ENCODE data around the gene PLS1.
"Not testable (repeated sequence)": the region's sequence is repeated elsewhere in the genome, so short reads cannot be mapped to it uniquely, and the experiment has no call there.

The PLS1 gene

DNA sequence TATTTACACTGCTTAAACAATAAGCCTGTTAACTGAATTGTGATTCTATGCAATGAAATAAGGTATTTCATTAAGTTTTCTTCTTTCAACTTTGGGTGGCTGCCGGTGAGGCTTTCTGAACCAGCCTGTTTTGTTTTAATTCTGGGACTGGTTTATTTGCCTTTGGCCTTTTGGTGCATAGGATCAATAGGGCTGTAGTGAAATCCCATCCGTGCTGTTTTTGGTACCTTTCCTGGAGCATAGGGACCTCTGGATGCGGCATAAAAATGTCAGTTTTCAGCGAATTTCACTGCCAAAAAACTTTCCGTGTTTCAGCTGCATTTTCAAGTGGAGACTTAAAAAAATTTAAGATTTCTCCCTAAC is 514 bp downstream of the PLS1 start:
- DNase-seq, result no peak

DNA sequence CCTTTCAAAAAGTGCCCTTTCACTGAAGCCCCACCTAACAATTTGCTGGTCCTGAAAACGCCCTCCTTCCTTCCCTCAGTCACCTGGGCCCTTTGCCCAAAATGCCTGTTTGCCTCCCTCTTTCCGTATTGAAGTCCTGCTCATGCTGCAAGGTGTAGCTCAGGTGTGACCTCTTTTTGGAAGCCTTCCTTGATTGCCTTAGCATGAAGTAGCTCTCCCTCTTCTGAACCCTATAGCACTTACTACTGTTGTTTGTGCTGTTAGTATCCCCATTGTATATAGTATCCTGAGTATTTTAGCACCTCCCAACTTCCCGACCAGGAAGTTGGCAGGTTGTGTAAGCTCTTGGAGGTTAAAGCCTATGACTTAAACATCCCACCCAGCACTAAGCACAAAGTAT is 1.7 kb downstream of the PLS1 start:
- no peak for DNase-seq

DNA sequence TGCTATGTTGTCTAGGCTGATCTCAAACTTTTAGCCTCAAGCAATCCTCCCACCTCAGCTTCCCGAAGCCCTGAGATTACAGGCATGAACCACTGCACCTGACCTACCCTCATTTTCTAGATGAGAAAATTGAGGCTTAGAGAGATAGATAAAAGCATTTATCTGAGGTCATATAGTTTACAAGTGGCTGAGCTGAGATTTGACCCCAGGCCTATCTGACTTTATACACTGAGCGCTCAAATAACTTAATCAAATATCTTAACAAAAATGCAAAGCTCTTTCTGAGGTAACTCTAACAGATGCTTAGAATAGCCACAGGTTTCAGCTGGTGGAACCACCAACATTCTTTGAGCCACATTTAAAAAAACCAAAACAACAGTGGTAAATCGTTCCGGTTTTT is 5.5 kb downstream of the PLS1 start:
- DNase-seq, result no peak

DNA sequence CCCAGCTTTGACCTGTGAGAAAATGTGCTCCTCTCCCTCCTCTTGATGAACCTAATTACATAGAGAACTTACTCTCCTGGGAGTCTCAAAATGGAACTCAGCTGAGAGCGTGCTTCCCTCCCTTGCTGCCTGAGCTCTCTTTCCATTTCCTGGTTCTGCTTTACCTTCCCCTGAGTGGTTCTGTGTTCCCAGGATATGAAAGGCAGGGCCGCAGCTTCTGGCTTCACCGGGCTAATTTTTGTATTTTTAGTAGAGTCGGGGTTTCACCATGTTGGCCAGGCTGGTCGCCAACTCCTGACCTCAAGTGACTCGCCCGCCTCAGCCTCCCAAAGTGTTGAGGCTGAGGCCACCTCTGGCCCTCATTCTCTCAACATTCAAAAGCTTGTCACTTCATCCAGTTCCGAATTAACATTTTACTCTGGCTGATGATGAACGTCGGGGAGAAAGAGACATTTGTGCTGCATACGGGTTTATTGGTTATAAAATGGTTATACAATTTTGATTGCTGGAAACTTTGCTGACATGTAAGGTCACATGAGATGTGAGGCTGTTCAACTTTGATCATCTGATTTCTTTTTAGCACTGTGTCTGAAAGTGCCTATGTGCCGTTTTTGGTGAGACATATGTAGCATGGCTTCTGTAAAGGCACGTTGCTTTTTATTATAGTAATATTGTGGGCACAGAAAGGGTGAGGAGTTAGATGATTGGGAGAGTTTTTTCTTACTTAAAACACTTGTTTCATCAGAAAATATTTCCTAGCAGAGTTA is 6.6 kb downstream of the PLS1 start:
- DNase-seq, result no peak

DNA sequence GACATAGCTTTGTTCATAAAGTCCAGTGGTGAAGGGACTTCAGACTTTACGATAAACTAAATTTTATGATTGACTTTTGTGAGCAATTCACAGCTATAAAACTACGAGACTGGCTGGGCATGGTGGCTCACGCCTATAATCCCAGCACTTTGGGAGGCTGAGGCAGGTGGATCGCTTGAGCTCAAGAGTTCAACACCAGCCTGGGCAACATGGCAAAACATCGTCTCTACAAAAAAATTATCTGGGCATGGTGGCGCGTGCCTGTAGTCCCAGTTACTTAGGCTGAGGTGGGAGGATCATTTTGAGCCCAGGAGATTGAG is 7.2 kb downstream of the PLS1 start:
- DNase-seq, result not testable (repeated sequence)

DNA sequence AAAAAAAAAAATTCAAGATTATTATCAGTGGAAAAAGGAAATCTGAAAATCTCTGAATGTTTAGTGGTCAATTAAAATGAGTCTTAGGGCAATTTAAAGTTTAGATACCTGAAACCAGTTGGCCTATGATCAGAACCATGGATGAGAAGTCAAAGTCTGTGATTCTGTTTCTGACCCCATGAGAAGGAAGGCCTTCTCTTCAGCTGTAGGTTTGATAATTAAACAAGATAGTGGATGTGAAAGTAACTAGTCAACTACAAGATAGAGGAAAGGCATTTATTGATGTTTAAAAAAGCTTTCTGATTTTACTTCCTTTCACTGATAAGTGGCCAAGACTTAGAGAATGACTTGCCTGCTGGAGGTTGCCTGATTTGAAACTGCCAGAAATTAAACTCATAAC is 8.7 kb downstream of the PLS1 start:
- DNase-seq, result no peak

DNA sequence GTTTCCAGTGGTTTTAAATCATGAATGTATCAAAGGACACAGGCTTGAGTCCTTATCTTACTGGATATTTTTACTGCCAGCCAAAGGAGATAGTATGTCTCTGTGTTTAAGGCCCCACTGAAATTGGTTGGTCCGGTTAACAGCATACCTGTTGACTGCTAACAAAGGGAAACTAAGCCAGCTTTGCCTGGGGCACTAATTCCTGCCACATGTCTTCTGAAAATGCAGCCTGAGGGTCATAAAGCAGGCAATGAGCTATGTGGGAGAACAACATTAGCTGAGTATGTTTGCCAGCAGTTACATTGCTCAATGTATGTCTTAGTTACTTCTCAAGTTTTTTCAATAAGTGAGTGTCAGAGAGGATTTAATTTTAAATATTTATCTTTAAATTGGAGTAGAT is 12.4 kb downstream of the PLS1 start:
- DNase-seq, result no peak

DNA sequence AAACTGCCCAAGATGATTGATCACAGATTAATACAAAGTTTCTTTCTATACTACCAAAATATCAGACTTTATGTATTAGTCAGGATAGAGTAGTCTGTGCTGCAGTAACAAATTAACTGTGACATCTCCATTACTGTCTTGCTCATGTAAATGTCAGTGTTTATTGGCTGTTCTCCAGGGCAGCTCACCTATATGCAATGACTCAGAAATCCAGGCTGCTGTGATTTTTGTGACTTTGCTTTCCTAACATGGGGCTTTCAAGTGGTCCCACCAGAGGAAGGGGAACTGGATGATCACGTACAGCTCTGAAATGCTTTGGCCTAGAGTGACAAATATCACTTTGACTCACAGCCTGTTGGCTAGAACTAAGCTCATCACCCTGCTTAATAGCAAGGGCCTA is 12.9 kb downstream of the PLS1 start:
- DNase-seq, result no peak

DNA sequence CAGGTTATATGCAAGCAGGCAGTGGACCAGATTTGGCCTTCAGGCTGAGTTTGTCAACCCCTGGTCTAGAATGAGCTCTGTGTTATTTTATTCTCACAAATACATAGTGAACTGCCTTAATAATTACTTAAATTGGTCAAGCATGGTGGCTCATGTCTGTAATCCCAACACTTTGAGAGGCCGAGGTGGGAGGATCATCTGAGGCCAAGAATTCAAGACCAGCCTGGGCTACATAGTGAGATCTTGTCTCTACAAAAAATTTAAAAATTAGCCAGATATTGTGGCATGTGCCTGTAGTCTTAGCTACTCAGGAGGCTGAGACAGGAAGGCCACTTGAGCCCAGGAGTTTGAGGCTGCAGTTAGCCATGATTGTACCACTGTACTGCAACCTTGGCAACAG is 15.0 kb downstream of the PLS1 start:
- no peak for DNase-seq

DNA sequence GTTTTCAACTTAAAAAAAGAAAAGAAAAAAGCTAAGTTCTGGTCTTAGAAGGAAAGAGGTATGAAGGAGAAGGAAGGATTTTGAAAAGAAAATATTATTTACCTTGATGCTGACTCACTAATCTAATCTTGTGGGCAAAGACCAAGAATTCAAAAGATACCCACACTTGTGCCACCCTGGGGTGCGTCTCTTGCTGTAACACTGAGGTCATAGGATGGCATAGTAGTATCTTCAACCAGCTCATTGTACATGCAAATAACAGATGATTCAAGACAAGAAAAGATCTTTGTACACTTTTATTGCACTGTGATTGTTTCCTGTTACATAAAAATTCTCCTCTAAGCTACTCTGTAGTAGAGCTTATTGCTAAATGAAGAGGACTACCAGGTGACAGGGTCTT is 17.3 kb downstream of the PLS1 start:
- DNase-seq, result no peak

DNA sequence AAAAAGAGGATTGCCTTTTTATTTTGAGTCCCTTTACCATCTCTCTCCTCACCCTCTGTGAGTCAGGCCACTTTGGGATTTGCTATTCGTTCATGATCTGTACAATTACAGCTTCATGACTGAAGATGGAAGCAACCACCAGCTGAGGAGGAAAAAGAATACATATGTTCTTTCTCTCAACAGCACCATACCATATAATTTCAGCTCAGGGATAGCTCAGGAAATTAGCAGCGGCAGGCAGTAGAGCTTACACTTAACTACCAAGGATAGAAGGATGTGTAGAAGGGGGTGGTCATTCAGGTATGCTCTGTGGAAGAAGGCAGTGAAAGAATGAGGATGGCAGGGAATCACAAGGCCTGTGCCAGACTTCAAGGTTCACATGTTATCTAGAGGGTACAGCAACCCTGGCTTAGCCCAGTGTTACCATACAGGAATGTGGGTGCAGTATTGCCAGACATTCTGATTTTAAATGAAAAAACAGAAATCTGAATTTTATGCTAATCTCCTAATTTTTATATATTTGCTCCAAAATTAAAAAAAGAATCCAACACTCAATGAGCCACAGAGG is 17.9 kb downstream of the PLS1 start:
- DNase-seq, result no peak

DNA sequence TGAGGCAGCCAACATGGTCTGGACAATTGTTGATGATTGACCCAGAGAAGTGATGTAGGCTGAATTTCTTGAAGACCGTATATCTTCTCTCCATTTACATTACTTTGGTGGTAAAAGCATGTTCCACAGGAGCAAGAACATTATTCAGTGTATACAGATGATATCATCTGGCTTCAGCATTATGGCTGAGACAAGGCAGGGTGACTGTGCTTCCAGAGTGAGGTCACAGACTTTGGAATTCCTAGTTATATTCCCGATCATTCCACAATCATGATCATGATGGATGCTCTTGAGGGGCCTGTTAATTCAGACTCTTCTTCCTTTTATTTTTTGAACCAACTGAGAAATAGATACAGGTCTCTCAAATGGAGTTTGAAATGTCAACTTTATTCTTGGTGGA is 19.0 kb downstream of the PLS1 start:
- no peak for DNase-seq

DNA sequence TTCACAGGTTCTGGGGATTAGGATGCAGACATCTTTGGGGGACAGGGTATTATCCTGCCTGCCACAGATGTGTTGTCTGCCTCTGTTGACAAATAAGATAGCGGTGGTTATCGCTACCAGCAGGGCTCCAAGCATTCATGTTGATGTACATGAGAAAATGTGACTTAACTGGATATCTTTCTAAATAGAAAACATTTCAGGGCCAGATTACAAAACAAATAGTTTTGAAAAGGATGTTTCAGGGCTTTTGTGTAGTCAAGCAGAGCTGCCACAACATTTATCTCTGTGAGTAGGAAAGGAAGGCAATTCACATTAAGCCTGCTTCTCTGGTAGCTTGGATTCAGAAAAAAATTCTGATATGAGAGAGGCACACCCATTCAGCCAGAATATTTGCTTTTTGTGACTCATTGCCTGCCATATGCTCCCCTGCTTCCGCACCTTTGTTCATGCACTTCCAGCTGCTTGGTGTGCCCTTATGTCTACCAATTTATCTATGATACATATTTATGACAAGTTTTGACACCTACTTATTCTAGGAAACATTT is 22.8 kb downstream of the PLS1 start:
- peak; percentile 76 for DNase-seq

DNA sequence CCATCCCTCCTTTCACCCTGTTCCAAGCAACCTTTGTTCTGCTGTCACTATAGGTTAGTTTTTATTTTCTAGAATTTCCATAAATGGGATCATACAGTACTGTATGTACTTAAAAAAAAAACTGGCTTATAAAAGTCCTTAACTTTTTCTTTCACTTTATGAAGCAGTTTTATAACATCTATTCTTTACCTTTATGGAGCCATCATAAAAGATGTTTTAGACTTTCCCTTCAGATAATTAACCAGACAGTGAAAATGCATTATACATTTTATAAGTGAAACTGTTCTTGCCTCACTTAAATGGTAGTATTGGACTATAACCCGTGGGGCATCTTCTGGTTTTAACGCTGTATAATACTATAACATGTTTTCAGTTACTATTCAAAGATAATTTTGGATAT is 26.2 kb downstream of the PLS1 start:
- DNase-seq, result no peak

DNA sequence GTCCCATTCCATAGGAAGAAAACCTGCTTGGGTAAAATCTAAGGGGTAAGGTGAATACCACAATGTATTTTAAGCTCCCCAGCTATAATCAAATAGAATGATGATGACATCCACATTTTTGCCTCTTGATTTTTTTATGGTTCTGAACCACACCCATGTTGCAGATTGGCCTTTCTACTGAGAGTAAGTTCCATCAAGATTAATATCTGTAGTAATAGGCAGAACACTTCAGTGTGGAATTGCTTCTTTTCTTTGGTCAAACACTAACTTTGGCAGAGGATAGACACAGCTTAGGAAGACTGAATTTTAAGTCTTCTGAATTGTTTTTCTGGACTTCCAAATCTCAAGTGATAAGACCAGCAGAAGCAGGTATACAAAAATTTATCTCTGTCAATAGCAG is 27.0 kb downstream of the PLS1 start:
- no peak for DNase-seq

DNA sequence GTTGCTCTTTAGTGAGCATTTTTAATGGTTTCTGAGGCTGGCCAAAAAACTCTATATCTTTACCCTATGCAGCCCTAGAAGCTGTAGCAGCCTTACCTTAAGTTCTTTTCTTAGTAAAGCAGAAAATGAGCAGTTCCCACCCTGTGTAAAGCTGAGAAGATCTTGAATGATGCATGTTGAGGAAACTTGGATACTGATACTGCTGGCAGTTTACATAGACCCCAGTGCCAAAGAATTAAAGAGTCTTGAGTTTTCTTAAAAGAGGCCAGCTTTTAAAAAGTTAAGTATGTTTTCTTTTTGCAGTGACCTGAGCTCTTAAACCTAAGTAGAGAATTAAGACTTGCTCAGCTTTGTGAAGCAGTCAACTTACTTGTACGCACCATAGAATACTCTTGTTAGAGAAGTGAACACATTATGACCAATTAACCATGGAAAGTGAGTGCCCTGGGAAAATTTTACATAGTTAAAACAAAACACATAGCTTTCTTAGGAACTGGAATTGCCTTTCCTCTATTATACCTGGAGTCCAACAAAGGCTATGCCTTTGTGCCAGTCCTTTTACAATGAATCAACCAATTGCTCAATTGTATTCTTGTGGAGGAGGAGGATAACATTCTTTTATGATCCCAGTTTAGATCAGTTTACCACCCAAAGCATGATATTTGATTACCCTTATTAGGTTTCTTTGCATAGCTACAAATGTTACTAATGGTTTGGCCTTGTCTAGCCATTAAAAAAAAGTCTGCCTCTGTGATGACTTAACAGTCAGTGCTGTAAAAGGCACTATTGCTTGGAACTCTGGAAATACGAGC is 28.4 kb downstream of the PLS1 start:
- DNase-seq, result no peak

DNA sequence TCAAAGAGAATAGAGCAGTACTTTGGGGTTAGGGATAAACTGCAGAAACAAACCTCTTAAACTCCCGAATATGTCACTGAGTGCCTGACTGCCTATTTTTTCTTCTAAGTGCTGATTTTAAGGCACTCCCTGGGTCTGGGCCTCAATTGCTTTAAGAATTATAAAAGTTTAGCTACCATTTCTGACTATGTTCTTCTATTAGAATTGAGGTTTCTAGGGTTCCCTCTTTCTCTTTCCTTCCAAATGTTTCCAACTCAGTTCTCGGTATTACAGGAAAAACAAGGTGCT is 28.9 kb downstream of the PLS1 start:
- DNase-seq, result no peak

DNA sequence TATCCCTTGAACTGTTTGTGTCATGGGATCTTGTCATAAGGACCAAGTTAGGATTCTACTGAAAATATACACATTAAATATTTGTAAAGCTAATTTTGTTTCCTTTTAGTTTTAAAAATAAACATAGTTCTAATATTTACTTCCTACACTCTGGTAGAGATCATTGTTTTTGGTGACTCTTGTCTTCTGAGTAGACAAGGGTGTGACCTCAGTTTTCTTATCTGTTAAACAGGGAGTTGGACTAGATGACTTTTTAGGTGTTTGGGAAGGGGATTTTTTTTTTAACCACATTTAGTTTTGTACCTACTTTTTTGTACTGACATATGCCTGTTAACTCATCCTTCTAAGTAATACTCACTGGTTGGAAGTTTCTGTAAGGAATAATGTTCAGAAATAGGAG is 30.8 kb downstream of the PLS1 start:
- DNase-seq, result no peak

DNA sequence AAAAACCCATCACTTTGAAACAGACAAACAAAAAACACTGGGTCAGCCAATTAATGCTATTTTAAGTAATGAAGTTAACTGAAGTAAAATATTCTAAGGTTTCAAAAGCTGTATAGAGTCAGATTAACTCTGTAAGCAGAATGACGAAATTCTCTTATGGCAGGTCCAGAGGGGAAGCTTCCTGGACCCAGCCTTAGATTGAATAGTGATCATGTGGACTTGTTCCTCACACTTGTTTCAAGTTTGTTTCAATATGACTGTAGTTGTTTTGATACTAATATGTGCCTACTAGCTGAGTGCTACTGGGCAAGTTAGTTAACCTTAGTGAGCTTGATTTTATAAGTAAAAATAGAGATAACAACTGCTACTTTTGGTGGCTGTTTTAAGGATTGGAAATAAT is 32.6 kb downstream of the PLS1 start:
- no peak for DNase-seq

DNA sequence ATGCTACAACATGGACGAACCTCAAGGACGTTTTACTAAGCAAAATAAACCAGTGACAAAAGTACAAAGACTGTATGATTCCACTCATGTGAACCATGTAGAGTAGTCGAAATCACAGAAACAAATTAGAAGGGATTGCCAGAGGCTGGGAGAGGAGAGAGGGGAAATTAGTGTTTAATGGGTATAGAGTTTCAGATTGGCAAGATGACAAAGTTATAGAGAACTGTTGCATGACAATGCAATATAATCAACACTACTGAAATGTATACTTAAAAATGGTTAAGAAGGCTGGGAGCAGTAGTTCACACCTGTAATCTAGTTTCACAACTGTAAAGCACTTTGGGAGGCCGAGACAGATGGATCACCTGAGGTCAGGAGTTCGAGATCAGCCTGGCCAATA is 36.9 kb downstream of the PLS1 start:
- DNase-seq, result peak; percentile 19

DNA sequence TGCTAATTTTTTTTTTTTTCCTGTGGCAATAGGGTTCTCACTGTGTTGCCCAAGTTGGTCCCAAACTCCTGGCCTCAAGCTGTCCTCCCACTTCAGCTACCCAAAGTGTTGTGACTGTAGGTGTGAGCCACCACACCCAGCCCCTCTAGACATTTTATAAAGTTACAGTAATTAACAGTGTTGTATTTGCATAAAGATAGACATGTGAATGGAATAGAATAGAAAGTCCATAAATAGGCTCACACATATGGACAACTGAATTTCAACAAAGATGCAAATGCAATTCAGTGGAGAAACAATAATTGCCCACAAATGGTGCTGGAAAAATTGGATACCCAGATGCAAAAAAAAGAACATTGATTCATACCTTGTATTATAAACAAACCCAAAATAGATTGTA is 39.9 kb downstream of the PLS1 start:
- no peak for DNase-seq

DNA sequence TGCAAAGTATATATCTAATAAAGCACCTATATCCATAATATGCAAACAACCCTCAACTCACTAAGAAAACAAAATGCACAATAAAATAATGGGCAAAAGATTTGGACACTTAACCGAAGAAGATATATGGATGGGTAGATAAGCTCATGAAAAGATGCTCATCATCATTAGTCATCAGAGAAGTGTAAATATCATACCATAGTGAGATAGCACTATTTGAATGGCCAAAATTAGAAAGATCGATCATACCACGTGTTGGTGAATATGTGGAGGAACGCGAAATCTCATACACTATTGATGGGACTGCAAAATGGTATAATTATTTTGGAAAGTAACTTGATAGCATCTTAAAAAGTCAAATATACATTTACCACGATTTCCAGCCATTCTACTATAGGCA is 40.5 kb downstream of the PLS1 start:
- DNase-seq, result no peak

DNA sequence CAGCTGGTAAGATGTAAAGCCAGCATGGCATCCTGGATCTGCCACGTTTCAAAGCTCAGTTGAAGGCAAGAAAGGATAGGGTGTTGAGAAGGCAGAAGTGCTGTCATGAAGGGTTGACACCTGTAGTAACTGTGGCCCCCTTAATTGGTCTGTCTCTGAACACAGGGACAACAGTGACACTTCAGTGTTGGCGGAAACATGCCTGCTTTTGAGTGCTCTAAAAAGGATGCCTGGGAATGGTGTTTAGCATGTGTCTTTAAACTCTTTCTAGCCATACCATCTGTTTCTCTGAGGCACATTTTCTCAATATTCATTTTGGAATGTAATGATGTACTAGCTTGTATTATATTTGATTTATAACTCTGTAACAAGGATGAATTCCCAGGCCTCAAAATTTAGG is 42.1 kb downstream of the PLS1 start:
- no peak for DNase-seq

DNA sequence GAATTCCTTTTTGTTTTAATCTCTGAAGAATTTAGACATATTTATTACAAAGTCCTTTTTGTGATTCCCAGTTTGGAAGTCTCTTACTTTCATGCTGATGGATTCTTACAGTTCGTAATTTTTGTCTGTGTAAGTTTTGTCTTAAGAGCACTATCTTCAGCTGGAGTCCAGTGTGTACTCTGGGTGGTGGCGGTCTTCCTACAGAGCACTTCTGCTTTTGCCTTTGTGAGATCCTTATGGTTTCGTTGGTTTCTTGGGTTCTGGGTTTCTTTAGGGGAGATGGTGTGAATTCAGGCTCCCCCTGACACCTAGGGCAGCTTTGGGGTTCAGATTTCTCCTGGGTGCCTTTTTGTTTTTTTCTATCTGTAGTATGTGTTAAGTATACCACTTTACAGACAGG is 45.3 kb downstream of the PLS1 start:
- no peak for DNase-seq

DNA sequence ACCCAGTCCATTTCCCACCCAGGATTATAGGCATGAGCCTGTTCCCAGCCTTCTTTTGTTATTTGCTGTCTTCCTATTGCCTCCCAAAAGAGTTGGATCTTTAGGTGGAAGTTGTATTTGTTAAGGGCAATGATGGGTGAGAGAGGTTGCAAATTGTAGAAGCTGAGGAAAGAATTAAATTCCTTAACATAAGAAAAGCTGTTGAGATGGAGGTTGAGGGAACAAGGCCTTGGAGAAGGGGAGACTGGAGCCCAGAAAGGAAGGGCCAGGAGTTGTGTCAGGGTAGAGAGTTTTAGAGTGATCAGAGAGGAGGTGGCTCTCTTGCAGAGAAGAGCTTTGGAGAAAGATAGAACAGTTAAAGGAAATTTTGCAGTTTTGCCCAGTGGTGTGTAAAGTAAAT is 46.8 kb downstream of the PLS1 start:
- no peak for DNase-seq

All from COR-L47 (cell line).